Mucosa of stomach (tissue), 1 donor: Measurements from ENCODE around the gene ANO8.
"Not testable (repeated sequence)": the region's sequence is repeated elsewhere in the genome, so short reads cannot be mapped to it uniquely, and the experiment has no call there.

Source experiments
- H3K27me3 ChIP-seq: one replicate; pipeline ENCODE4 v1.7.0; 2013; ENCODE audit warnings: mild to moderate bottlenecking, low read length; ENCODE audit not compliant: control insufficient read depth, insufficient read depth
- H3K36me3 ChIP-seq: one replicate; pipeline ENCODE4 v1.7.0; 2013; ENCODE audit warnings: low read length; ENCODE audit not compliant: control insufficient read depth, insufficient read depth
- H3K4me1 ChIP-seq: one replicate; pipeline ENCODE4 v1.7.0; 2013; ENCODE audit warnings: mild to moderate bottlenecking, low read length; ENCODE audit not compliant: control insufficient read depth, insufficient read depth
- H3K4me3 ChIP-seq: one replicate; pipeline ENCODE4 v1.7.0; 2013; ENCODE audit warnings: low read length
- H3K9ac ChIP-seq: one replicate; pipeline ENCODE4 v1.7.0; 2013; ENCODE audit warnings: mild to moderate bottlenecking, low read length, moderate library complexity
- H3K9me3 ChIP-seq: one replicate; pipeline ENCODE4 v1.7.0; 2013; ENCODE audit warnings: mild to moderate bottlenecking, low read length, moderate library complexity; ENCODE audit not compliant: control insufficient read depth
- donor health status: Pancreatic carcinoma.

Gene ANO8, protein sequence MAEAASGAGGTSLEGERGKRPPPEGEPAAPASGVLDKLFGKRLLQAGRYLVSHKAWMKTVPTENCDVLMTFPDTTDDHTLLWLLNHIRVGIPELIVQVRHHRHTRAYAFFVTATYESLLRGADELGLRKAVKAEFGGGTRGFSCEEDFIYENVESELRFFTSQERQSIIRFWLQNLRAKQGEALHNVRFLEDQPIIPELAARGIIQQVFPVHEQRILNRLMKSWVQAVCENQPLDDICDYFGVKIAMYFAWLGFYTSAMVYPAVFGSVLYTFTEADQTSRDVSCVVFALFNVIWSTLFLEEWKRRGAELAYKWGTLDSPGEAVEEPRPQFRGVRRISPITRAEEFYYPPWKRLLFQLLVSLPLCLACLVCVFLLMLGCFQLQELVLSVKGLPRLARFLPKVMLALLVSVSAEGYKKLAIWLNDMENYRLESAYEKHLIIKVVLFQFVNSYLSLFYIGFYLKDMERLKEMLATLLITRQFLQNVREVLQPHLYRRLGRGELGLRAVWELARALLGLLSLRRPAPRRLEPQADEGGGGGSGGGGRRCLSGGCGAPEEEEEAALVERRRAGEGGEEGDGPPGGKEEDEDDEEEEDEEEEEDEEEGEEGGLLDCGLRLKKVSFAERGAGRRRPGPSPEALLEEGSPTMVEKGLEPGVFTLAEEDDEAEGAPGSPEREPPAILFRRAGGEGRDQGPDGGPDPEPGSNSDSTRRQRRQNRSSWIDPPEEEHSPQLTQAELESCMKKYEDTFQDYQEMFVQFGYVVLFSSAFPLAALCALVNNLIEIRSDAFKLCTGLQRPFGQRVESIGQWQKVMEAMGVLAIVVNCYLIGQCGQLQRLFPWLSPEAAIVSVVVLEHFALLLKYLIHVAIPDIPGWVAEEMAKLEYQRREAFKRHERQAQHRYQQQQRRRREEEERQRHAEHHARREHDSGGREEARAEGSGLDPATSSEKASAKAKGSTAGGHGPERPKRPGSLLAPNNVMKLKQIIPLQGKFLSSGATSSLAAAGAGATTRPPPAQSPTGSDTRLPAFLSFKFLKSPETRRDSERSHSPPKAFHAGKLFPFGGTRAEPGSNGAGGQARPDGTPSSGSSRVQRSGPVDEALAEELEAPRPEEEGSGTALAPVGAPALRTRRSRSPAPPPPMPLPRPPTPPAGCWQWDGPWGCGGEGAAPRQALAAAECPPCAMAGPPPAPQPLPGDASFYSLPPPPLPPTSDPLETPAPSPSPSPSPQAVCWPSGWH

DNA sequence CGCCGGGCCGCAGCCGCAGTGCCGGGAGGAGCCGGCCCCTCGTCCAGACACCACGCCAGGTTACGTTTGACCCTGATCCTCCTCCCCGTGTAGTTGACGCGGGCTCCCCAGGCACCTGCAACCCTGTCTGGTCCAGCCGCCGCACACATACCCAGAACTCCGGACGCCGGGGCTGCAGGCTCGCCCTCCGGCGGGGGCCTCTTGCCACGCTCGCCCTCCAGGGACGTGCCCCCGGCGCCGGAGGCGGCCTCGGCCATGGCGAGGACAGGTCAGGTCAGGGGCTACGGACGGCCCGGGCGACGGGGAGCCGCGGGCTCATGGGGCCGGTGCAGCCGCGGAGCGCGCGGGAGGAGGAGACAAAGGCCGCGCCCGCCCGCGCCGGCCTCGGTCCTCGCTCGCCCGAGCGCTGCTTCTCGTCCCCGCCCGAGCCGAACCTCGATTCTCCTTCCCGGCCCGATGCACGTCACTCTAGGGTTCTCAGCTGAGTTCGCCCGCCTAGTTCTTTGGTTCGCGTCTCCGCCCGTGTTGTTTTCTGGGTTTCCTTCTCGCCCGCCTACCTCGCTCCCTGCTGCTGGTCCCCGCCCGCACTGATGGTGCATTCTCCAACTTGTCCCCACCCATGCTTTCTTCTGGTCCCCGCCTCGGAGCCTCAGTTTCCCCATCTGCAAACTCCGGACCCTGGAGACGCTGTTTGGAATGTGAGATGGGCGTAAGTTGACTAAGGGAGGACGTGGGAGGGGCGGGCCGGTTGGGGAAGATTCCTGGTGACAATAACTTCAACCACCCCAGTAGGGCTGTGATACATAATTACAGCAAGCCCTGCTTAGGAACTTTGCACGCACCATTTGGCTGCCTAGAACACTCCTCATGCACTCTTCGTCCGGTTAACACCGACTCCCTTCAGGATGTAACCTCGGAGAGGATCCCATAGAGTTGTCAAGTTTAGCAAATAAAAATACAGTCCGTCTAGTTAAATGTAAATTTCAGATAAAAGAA is at the start of gene ANO8:
ANO8 (minus strand) TSS at position 442 of the 996 bp plus-strand sequence; CDS start at position 257, 185 bp downstream.
- Histone ChIP-seq H3K4me1 (peaks cover 30% of the 10 kb centered on the region), H3K27me3 (peaks cover 14% of the 10 kb centered on the region), H3K4me3 (peak within 1 kb of the TSS; percentile 36), H3K36me3 (no peaks in the 10 kb centered on the region), H3K9me3 (no peaks in the 10 kb centered on the region), H3K9ac (peak within 1 kb of the TSS; percentile 77)

DNA sequence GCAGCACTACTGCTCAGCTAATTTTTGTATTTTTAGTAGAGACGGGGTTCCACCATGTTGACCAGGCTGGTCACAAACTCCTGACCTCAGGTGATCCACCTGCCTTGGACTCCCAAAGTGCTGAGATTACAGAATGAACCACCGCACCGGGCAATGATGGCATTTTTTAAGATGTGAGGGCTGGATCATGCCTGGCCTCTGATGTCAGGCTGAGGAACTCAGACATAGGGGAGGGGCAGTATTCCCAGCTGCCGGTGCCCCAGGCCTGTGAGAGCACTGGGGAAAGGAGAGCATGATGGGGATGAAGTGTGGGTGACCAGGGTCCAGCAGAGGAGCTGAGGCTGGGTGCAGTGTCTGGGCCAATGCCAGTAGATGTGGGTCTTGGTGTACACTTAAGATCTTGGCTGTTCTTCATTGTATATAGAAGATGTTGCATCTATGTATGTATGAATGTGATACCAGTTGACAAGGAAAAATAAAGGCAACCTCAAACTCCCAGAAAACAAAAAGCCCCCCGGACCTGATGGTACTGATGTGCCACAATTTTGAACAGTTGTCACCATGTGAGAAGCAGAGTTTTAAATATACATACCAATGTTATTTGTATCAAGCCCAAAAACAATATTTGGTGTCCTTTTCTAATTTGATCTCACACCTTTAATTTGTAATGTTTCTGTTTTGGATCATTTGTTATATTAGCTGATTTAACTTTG is 45.9 kb upstream of the ANO8 start:
- Histone ChIP-seq H3K9me3 (no peaks in the 10 kb centered on the region), H3K36me3 (no peaks in the 10 kb centered on the region), H3K4me3 (no peak overlapping the region), H3K4me1 (peaks cover 6% of the 10 kb centered on the region), H3K9ac (no peak overlapping the region), H3K27me3 (peaks cover 12% of the 10 kb centered on the region)

DNA sequence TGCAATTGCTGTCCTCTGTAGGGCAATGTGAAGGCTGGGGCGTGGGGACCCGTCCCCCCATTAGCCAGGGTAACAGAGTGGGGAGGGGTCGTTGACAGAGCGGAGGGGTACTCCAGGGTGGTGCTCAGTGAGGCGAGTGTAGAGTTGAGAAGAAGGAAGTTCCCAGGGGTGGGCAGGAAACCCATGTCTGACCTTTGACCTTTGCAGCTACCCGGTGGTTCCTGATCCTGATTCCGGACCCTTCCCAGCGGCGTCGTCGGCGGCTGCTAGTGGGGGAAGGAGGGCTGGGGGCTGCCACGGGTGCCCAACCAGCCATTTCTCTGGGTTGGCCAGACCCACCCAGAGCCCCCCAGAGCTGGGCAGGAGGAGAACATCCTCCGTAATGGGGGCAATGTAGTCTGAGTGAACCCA is 44.6 kb upstream of the ANO8 start:
- H3K4me1 ChIP-seq: peaks cover 6% of the 10 kb centered on the region
- H3K4me3 ChIP-seq: no peak overlapping the region
- no peaks in the 10 kb centered on the region for H3K36me3 ChIP-seq
- H3K27me3 ChIP-seq: peaks cover 12% of the 10 kb centered on the region
- H3K9ac ChIP-seq: no peak overlapping the region
- H3K9me3 ChIP-seq: no peaks in the 10 kb centered on the region

DNA sequence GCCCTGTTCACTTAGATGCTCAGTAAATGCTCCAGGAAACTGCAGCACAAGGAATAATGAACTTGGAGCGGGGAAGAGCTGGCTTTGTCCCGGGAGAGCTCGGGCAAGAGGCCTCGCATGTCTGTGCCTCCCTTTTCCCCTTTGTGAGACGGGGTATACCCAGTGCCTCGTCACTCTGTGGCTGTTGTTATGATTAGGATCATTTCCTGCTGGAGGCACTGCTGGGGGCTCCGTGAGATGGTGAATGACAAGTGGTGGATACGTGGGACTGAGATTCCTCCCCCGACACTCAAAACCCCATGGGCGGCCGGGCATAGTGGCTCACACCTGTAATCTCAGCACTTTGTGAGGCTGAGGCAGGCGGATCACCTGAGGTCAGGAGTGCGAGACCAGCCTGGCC is 43.6 kb upstream of the ANO8 start:
- Histone ChIP-seq H3K27me3 (peaks cover 12% of the 10 kb centered on the region), H3K9me3 (no peaks in the 10 kb centered on the region), H3K4me1 (peaks cover 6% of the 10 kb centered on the region), H3K36me3 (no peaks in the 10 kb centered on the region), H3K4me3 (no peak overlapping the region), H3K9ac (no peak overlapping the region)

DNA sequence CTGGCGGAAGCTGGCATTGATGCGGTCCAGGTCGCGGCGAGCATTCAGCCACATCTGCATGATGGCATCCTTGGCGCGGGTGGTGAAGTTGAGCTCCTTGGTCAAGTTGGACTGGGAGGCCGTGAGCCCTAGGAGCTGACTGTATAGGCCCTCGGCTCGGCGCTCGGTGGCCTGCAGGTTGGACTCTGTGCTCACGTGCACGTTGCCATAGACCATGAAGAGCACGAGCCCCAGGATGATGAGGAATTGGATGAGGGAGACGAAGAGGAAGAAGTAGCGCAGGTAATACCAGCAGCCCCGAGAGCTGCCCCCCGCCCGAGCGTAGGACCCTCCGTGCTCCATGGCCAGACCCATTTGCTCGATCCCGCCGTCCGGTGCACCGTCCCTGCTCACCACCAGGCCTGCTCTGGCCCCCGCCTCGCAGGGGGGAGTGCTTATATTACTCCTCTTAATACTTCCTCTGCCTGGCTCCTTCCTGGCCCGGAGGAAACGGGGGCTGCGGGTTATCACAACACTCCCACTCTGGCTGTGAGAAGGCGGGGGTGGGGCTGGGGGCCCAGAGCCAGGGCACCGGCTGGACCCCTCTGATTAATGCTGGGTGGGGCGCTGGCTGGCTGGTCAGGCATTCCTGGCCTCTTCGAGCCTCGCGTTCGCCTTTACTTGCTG is 42.4 kb upstream of the ANO8 start, which contains the start of gene PLVAP:
PLVAP (minus strand) TSS at position 408 of the 666 bp plus-strand sequence; CDS start at position 354, 54 bp downstream.
- Histone ChIP-seq H3K4me1 (no peaks in the 10 kb centered on the region), H3K9me3 (no peaks in the 10 kb centered on the region), H3K36me3 (no peaks in the 10 kb centered on the region), H3K4me3 (no peak within 1 kb of the TSS), H3K27me3 (peaks cover 12% of the 10 kb centered on the region), H3K9ac (no peak within 1 kb of the TSS)

DNA sequence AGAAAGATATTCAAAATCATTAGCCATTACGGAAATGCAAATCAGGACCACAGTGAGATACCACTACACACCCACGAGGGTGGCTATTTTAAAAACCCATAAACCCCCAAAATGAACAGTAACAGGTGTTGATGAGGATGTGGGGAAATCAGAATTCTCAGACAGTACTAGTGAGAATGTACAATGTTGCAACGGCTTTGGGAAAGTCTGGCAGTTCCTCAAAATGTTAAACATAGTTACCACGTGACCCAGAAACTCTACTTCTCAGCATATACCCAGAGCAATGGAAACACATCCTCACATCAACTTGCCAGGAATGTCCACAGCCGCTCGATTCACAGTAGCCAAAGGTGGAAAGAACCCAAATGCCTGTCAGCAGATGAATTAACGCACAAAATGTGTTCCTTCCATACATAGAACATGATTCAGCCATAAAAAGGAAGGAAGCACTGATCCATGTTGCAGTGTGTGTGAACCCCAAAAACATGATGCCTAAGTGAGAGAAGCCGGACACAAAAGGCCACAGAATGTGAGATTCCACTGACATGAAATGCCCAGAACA is 35.5 kb upstream of the ANO8 start:
- H3K36me3 ChIP-seq: no peaks in the 10 kb centered on the region
- H3K4me3 ChIP-seq: no peak overlapping the region
- H3K27me3 ChIP-seq: no peaks in the 10 kb centered on the region
- H3K4me1 ChIP-seq: no peaks in the 10 kb centered on the region
- no peaks in the 10 kb centered on the region for H3K9me3 ChIP-seq
- H3K9ac ChIP-seq: no peak overlapping the region

DNA sequence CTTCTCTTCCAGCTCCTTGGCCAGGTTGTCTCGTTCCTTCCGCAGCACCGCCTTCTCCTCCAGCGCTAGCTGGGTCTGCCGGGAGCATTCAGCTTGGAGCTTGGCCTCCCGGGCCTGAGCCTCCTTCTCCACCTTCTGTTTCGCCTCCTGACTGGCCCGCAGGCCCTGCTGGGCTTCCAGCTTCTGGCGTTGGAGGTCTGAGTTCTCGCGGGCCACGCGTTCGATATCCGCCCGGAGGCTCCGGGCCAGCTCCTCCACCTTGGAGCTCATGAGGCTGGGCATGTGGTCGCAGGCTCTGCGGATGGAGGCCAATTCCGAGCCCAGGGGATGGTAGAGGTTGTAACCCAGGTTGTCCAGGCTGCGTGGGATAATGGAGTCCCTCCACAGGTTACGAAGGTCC is 30.7 kb upstream of the ANO8 start:
- no peak overlapping the region for H3K9ac ChIP-seq
- no peaks in the 10 kb centered on the region for H3K4me1 ChIP-seq
- H3K27me3 ChIP-seq: no peaks in the 10 kb centered on the region
- no peaks in the 10 kb centered on the region for H3K9me3 ChIP-seq
- no peak overlapping the region for H3K4me3 ChIP-seq
- no peaks in the 10 kb centered on the region for H3K36me3 ChIP-seq

DNA sequence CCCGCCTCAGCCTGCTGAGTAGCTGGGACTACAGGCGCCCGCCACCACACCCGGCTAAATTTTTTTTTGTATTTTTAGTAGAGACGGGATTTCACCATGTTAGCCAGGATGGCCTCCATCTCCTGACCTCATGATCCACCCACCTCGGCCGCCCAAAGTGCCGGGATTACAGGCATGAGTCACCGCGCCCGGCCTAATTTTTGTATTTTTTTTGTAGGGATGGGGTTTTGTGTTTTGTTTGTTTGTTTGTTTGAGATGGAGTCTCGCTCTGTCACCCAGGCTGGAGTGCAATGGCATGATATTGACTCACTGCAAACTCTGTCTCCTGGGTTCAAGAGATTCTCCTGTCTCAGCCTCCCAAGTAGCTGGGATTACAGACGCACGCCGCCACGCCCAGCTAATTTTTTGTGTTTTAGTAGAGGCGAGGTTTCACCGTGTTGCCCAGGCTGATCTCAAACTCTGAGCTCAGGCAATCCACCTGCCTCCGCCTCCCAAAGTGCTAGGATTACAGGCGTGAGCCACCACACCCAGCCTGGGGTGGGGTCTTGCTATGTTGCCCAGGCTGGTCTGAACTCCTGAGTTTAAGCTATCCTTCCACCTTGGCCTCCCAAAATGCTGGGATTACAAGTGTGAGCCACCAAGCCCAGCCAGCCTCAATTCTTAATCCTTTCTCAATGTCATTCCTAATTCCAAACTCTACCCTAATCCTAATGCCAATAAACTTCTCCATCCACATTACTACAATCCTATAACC is 29.4 kb upstream of the ANO8 start:
- H3K9me3 ChIP-seq, H3K27me3 ChIP-seq, H3K4me1 ChIP-seq, H3K36me3 ChIP-seq, H3K9ac ChIP-seq, H3K4me3 ChIP-seq: not testable (repeated sequence)

DNA sequence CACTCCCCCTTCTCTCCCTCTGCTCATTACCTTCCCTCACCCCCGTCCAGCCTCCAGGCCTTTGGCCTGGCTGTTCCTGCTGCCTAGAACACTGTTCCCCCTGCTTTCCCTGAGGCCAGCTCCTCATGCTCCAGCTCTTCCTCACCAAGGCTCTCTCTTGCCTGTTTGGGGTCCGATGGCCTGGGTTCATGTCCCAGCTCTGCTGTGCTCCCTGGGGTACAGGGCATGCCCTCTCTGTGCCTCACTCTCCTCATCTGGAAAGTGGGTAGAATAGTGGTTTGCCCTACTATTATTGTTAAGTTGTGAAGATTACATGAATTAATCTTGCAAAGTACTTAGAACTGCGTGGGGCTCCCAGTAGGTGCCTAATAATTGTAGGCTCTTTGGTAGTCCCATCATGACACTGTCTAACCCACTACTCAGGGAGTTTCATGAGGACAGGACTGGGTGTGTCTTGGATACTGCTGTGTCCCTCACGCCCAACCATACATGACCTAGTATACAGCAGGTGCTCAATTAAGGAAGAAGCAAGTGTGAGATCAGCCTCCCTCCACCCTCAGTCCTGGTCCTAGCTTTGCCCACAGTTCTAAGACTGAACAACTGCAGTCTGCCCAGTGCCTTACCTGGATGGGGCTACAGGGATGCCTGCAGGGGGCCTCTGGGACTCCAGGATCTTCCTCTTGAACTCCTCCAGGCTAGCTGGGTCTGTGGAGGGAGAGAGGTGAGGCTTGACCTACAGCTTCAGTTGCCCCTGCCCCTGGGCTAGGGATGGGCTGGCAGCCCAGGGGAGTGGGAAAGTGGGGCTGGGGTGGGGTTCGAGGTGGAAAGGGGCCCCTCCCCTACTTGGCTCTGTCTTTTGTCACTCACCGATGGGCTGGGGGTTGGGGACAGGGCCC is 25.5 kb upstream of the ANO8 start:
- Histone ChIP-seq H3K9ac (no peak overlapping the region), H3K27me3 (no peaks in the 10 kb centered on the region), H3K9me3 (no peaks in the 10 kb centered on the region), H3K4me1 (no peaks in the 10 kb centered on the region), H3K4me3 (no peak overlapping the region), H3K36me3 (no peaks in the 10 kb centered on the region)
